Measurements from ENCODE around the gene UBE2D3.

- TF ChIP-seq EZH2 (IDR thresholded peaks at IDR 0.05; ENCODE audit: low read length, missing control alignments) (no peak), CTCF (conservative IDR thresholded peaks at IDR 0.05 in 1 of 2, IDR thresholded peaks at IDR 0.05 in 1 of 2; ENCODE audit: low read depth in 1 of 2, low read length in 2 of 2) (no peak)
Observed at GRCh38 chr4:102791318-102791835, 36.0 kb downstream of the UBE2D3 start.
